Measurements from ENCODE around the gene NTM.

DNA sequence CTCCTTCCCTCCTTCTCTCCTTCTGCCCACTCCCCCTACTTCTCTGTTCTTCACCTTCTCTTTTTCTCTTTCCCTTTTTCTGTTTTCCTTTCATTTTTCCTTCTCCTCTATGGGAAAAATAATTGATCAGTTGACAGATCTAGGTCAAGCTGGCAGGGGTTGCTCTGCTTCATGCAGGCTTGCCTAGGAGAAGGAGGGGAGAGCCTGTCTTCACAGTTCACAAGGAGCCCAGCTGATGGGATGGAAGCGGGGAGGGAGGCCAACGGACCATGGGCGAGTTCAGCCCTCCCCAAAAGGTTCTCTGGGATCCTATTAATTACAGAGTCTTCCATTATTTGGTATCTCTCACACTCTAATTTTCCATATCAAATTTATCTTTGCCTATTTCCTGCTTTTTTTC lies 5.5 kb downstream of the NTM start:
- TF ChIP-seq, protein P1, sequence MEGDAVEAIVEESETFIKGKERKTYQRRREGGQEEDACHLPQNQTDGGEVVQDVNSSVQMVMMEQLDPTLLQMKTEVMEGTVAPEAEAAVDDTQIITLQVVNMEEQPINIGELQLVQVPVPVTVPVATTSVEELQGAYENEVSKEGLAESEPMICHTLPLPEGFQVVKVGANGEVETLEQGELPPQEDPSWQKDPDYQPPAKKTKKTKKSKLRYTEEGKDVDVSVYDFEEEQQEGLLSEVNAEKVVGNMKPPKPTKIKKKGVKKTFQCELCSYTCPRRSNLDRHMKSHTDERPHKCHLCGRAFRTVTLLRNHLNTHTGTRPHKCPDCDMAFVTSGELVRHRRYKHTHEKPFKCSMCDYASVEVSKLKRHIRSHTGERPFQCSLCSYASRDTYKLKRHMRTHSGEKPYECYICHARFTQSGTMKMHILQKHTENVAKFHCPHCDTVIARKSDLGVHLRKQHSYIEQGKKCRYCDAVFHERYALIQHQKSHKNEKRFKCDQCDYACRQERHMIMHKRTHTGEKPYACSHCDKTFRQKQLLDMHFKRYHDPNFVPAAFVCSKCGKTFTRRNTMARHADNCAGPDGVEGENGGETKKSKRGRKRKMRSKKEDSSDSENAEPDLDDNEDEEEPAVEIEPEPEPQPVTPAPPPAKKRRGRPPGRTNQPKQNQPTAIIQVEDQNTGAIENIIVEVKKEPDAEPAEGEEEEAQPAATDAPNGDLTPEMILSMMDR (IDR thresholded peaks at IDR 0.05) = no peak
- TF ChIP-seq ZFX (IDR thresholded peaks at IDR 0.05; ENCODE audit: borderline replicate concordance) = no peak
